Activated B cell treated with CpG ODN at 0.5 μM for 24 hours (primary cell): Measurements from ENCODE around the gene SRGAP3. TPM values are rescaled to one million over a fixed set of nuclear protein-coding genes. Genes with fewer than 3 reads are reported as not detected.

ENCODE experiments used
- ATAC-seq: fragments of 200-7000 bp; cut with Tn5 transposase; one replicate; pipeline ENCODE4 v1.10.0; 2021; ENCODE audit warnings: low read depth, mild to moderate bottlenecking, moderate library complexity
- CTCF ChIA-PET: fragments of 350-600 bp; sonication (Branson Sonifier 250); formaldehyde crosslinking; loops from one replicate; lab custom pipeline; 2021; ENCODE audit warnings: antibody characterized with exemption; lab: Charles Lee
- POLR2A ChIA-PET: fragments of 350-600 bp; sonication (Branson Sonifier 250); formaldehyde crosslinking; loops from one replicate; lab custom pipeline; 2021; ENCODE audit warnings: antibody characterized with exemption; lab: Charles Lee
- DNase-seq: peaks from one replicate; pipeline ENCODE4 v3.0.0; 2022
- H3K27ac Mint-ChIP-seq: one replicate; pipeline ENCODE4 v1.8.0; 2020; ENCODE audit warnings: mixed read lengths
- H3K27me3 Mint-ChIP-seq: one replicate; pipeline ENCODE4 v1.8.0; 2021; ENCODE audit warnings: mixed read lengths
- H3K36me3 Mint-ChIP-seq: one replicate; pipeline ENCODE4 v1.8.0; 2021; ENCODE audit warnings: low read depth, mixed read lengths
- H3K4me1 Mint-ChIP-seq: one replicate; pipeline ENCODE4 v1.8.0; 2021; ENCODE audit warnings: mixed read lengths
- H3K4me3 Mint-ChIP-seq: one replicate; pipeline ENCODE4 v1.8.0; 2020; ENCODE audit warnings: mild to moderate bottlenecking, mixed read lengths
- H3K9me3 Mint-ChIP-seq: one replicate; pipeline ENCODE4 v1.8.0; 2020; ENCODE audit warnings: mixed read lengths
- intact Hi-C: fragments of 100-400 bp; cut with micrococcal nuclease; formaldehyde crosslinking; loops from one replicate; pipeline ENCODE4 v1.15.1; 2024
- total RNA-seq: library from RNA; stranded (reverse); gene quantifications from 2 replicates; pipeline ENCODE4 v1.2.3, GENCODE V29; 2022
- TF ChIP-seq, protein P1 (sequence below): fragments of 200-600 bp; IDR thresholded peaks from one replicate; pipeline ENCODE4 v1.8.0; 2022; ENCODE audit warnings: antibody characterized with exemption, mild to moderate bottlenecking

SRGAP3 gene
- total RNA-seq, 1 donor from 2014 or later = 0.58 TPM

DNA sequence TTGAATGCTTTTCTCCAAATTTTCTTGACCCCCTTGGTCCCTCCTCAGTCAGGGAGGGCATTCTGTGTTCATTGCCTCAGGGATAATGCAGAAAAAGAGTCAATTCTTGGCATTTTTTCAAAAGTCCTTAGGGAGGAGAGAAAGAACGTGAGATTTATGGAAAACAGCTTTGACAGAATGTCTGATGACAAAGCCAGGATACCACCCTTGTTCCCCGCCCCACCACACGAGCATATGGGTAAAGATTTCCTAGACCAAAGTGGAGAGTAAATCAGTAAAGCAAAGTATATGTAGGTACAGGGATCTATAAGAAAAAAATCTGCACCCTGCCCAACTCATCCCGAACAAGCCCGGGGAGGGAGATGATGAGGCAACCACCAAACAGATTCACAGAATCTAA, 11.2 kb downstream of the SRGAP3 start:
- no peak overlapping the region for H3K27ac Mint-ChIP-seq
- peaks cover 5% of the 10 kb centered on the region for H3K27me3 Mint-ChIP-seq
- CTCF ChIA-PET = no interaction called here
- H3K36me3 Mint-ChIP-seq = no peaks in the 10 kb centered on the region
- intact Hi-C loops = no loop called here
- no peak overlapping the region for H3K4me3 Mint-ChIP-seq
- TF ChIP-seq, protein P1, sequence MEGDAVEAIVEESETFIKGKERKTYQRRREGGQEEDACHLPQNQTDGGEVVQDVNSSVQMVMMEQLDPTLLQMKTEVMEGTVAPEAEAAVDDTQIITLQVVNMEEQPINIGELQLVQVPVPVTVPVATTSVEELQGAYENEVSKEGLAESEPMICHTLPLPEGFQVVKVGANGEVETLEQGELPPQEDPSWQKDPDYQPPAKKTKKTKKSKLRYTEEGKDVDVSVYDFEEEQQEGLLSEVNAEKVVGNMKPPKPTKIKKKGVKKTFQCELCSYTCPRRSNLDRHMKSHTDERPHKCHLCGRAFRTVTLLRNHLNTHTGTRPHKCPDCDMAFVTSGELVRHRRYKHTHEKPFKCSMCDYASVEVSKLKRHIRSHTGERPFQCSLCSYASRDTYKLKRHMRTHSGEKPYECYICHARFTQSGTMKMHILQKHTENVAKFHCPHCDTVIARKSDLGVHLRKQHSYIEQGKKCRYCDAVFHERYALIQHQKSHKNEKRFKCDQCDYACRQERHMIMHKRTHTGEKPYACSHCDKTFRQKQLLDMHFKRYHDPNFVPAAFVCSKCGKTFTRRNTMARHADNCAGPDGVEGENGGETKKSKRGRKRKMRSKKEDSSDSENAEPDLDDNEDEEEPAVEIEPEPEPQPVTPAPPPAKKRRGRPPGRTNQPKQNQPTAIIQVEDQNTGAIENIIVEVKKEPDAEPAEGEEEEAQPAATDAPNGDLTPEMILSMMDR = no peak
- H3K9me3 Mint-ChIP-seq = peaks cover 4% of the 10 kb centered on the region
- no peak for DNase-seq
- POLR2A ChIA-PET = no interaction called here
- no peak for ATAC-seq
- H3K4me1 Mint-ChIP-seq = no peaks in the 10 kb centered on the region

DNA sequence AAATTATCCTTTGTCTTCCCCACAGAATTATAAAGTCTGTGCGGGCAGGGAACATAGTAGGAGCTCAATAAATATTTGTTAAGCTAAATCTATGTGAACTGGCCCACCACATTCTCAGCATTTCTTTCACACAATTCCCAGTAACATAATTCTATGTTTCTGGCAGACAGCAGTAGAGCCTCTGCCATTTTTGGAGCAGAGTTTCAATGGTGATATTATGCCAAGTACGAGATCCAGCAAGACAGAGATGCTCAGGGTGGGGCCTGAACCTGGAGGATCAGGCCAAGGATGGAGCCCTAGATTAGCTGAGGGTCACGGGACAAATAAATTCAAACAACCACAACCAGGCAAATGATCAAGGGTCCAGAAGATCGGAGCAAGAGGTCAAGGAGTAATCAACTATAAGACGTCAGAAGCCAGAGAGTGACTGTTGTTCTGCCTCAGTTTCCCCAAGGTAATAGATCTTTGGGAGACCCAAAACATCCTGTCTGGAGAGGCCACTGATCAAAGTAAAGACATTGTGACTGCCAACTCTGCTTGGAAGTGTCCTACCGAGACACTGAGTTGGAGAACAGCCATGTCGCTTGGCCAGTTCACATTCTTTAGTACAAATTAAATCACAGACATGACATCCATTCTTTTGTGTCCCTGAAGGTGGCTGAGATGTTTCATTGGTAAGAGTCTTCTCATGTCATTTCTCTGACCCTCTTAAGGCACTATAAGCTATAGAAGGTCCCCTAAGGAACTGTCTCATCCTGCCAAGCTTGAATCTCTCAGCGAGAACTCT, 15.4 kb downstream of the SRGAP3 start:
- no peak for ATAC-seq
- no peak overlapping the region for H3K4me3 Mint-ChIP-seq
- POLR2A ChIA-PET = no interaction called here
- CTCF ChIA-PET = no interaction called here
- no peaks in the 10 kb centered on the region for H3K36me3 Mint-ChIP-seq
- intact Hi-C loops = no loop called here
- no peaks in the 10 kb centered on the region for H3K4me1 Mint-ChIP-seq
- no peak for DNase-seq
- peaks cover 5% of the 10 kb centered on the region for H3K27me3 Mint-ChIP-seq
- H3K9me3 Mint-ChIP-seq = no peaks in the 10 kb centered on the region
- TF ChIP-seq, protein P1 = no peak
- H3K27ac Mint-ChIP-seq = no peak overlapping the region

DNA sequence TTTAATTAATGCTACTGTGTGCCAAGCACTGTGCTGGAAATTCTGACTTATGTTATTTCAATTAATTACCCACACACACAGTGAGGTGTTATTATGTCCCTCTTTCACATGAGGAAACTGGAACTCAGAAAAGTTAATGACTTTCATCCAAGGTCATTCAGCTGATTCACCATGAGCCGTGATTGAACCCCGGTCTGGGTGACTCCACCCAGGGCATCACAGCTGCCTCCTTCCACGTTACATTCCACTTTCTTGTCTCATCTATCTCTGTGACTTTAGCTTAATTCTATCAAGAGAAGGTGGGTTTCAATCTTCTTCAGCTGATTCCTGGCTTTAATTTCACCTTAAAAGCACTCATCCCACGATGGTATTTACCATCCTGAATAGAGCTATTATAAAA, 16.3 kb downstream of the SRGAP3 start:
- Mint-ChIP-seq H3K27ac (no peak overlapping the region), H3K27me3 (peaks cover 5% of the 10 kb centered on the region), H3K36me3 (no peaks in the 10 kb centered on the region), H3K9me3 (no peaks in the 10 kb centered on the region), H3K4me3 (no peak overlapping the region), H3K4me1 (no peaks in the 10 kb centered on the region)
- CTCF ChIA-PET = no interaction called here
- no peak for ATAC-seq
- POLR2A ChIA-PET = no interaction called here
- DNase-seq = no peak
- intact Hi-C loops = no loop called here
- TF ChIP-seq, protein P1 = no peak

DNA sequence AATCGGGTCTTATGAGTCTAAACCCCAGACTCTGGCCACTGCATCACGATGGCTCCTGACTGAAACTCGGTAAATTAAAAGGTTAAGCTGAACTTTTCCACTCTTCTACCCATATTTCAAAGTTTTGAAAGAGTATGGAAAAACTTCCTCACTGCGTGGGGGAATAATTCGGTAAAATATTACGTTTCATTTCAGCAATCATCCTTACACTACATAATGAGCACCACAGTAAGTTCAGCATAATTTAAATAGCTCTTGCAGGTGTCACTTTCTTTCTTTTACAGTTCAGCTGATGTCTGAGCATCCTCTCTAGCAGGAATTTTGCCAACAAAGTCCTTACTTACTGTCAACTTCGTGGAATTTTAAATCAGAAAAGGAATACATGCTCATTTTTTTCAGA, 17.5 kb downstream of the SRGAP3 start:
- Mint-ChIP-seq H3K27ac (no peak overlapping the region), H3K4me1 (no peaks in the 10 kb centered on the region), H3K27me3 (peaks cover 5% of the 10 kb centered on the region), H3K4me3 (no peak overlapping the region), H3K36me3 (no peaks in the 10 kb centered on the region), H3K9me3 (no peaks in the 10 kb centered on the region)
- no peak for ATAC-seq
- ChIA-PET POLR2A (no interaction called here), CTCF (no interaction called here)
- DNase-seq = no peak
- intact Hi-C loops = no loop called here
- TF ChIP-seq, protein P1 = no peak

DNA sequence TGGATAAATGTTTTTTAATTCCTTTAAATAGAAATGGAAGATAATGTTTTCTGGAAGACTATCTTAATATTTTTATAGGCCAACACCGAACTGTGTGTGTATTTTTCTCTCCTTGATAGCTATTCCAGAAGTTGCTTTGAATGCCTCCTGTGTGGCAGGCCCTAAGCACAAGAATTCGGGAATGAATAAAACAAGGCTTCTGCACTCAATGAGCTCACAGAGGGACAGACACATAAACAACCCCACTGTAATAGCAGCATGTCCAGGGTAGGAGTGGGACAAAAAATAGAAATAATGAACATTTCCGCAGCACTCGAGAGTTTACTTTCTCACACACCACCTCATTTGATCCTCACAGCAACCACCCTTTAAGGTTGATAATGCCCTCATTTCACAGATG, 18.0 kb downstream of the SRGAP3 start:
- Mint-ChIP-seq H3K9me3 (no peaks in the 10 kb centered on the region), H3K27ac (no peak overlapping the region), H3K27me3 (peaks cover 5% of the 10 kb centered on the region), H3K36me3 (no peaks in the 10 kb centered on the region), H3K4me1 (no peaks in the 10 kb centered on the region), H3K4me3 (no peak overlapping the region)
- TF ChIP-seq, protein P1 = no peak
- CTCF ChIA-PET = no interaction called here
- DNase-seq = no peak
- POLR2A ChIA-PET = no interaction called here
- intact Hi-C loops = no loop called here
- ATAC-seq = no peak
